ENCODE data around the gene CFAP99. TPM values are rescaled to one million over a fixed set of nuclear protein-coding genes. Genes with fewer than 3 reads are reported as not detected.

CFAP99 gene
- total RNA-seq, 1 donor from 2014 or later, result not detected

GRCh38 chr4:2434420-2434819, 15.7 kb downstream of the CFAP99 start:
- Mint-ChIP-seq H3K27ac (ENCODE audit: unreplicated experiment) (no peak overlapping the region), H3K4me3 (no peak overlapping the region), H3K27me3 (ENCODE audit: low read depth) (no peaks in the 10 kb centered on the region), H3K4me1 (peaks cover 11% of the 10 kb centered on the region), H3K36me3 (ENCODE audit: low read depth) (no peaks in the 10 kb centered on the region), H3K9me3 (no peaks in the 10 kb centered on the region)
- DNase-seq (ENCODE audit: low read depth, low spot score), result no peak
- TF ChIP-seq CTCF (conservative IDR thresholded peaks at IDR 0.05), result no peak

GRCh38 chr4:2436301-2436700, 17.5 kb downstream of the CFAP99 start:
- Mint-ChIP-seq H3K4me3 (no peak overlapping the region), H3K27ac (ENCODE audit: unreplicated experiment) (no peak overlapping the region), H3K9me3 (no peaks in the 10 kb centered on the region), H3K4me1 (peaks cover 11% of the 10 kb centered on the region), H3K36me3 (ENCODE audit: low read depth) (no peaks in the 10 kb centered on the region), H3K27me3 (ENCODE audit: low read depth) (no peaks in the 10 kb centered on the region)
- DNase-seq (ENCODE audit: low read depth, low spot score), result no peak
- no peak for TF ChIP-seq CTCF (conservative IDR thresholded peaks at IDR 0.05)

GRCh38 chr4:2436761-2437474, 18.2 kb downstream of the CFAP99 start:
- no peaks in the 10 kb centered on the region for H3K9me3 Mint-ChIP-seq
- H3K27ac Mint-ChIP-seq (ENCODE audit: unreplicated experiment), result no peak overlapping the region
- DNase-seq (ENCODE audit: low read depth, low spot score), result no peak

GRCh38 chr4:2437475-2438215, 18.9 kb downstream of the CFAP99 start:
- Mint-ChIP-seq H3K4me3 (no peak overlapping the region), H3K9me3 (no peaks in the 10 kb centered on the region), H3K36me3 (ENCODE audit: low read depth) (no peaks in the 10 kb centered on the region), H3K4me1 (peaks cover 11% of the 10 kb centered on the region), H3K27ac (ENCODE audit: unreplicated experiment) (no peak overlapping the region), H3K27me3 (ENCODE audit: low read depth) (no peaks in the 10 kb centered on the region)
- no peak for DNase-seq (ENCODE audit: low read depth, low spot score)
- no peak for TF ChIP-seq CTCF (conservative IDR thresholded peaks at IDR 0.05)

More at GRCh38 chr4:2436761-2437474, 18.2 kb downstream of the CFAP99 start:
- no peak for TF ChIP-seq CTCF (conservative IDR thresholded peaks at IDR 0.05)
- Mint-ChIP-seq H3K36me3 (ENCODE audit: low read depth) (no peaks in the 10 kb centered on the region), H3K4me1 (peaks cover 11% of the 10 kb centered on the region), H3K4me3 (no peak overlapping the region), H3K27me3 (ENCODE audit: low read depth) (no peaks in the 10 kb centered on the region)

- H3K27me3 Mint-ChIP-seq (ENCODE audit: low read depth), result no peaks in the 10 kb centered on the region
- no peak for DNase-seq (ENCODE audit: low read depth, low spot score)
- H3K36me3 Mint-ChIP-seq (ENCODE audit: low read depth), result no peaks in the 10 kb centered on the region
- TF ChIP-seq CTCF (conservative IDR thresholded peaks at IDR 0.05), result no peak
- H3K9me3 Mint-ChIP-seq, result no peaks in the 10 kb centered on the region
- peaks cover under 1% of the 10 kb centered on the region for H3K4me1 Mint-ChIP-seq
- no peak overlapping the region for H3K27ac Mint-ChIP-seq (ENCODE audit: unreplicated experiment)
- H3K4me3 Mint-ChIP-seq, result no peak overlapping the region
Measured at GRCh38 chr4:2438822-2439718, 20.3 kb downstream of the CFAP99 start.
